HG03060 (cell line): ENCODE data around the gene BNC2.

Experiments used
- ATAC-seq: cut with Tn5 transposase; IDR thresholded peaks from one replicate; pipeline ENCODE4 v1.9.1; 2021; ENCODE audit warnings: low read depth, moderate number of reproducible peaks; ENCODE audit not compliant: unreplicated experiment

BNC2 gene

GRCh38 chr9:16407617-16408016, 462.9 kb downstream of the BNC2 start:
- ATAC-seq: no peak

- ATAC-seq: no peak
Observed at GRCh38 chr9:16406526-16407225, 463.8 kb downstream of the BNC2 start.

- ATAC-seq: no peak
Observed at GRCh38 chr9:16405421-16405820, 465.0 kb downstream of the BNC2 start.

GRCh38 chr9:16401701-16402100, 468.8 kb downstream of the BNC2 start:
- ATAC-seq: no peak

GRCh38 chr9:16398691-16399090, 471.8 kb downstream of the BNC2 start:
- ATAC-seq: no peak

GRCh38 chr9:16396389-16396788, 474.1 kb downstream of the BNC2 start:
- ATAC-seq: no peak

- no peak for ATAC-seq
Observed at GRCh38 chr9:16391369-16391768, 479.1 kb downstream of the BNC2 start.

GRCh38 chr9:16387382-16387781, 483.1 kb downstream of the BNC2 start:
- no peak for ATAC-seq

GRCh38 chr9:16386827-16387077, 483.7 kb downstream of the BNC2 start:
- ATAC-seq: no peak

GRCh38 chr9:16386007-16386826, 484.3 kb downstream of the BNC2 start:
- no peak for ATAC-seq

- ATAC-seq: no peak
Observed at GRCh38 chr9:16385590-16385989, 484.9 kb downstream of the BNC2 start.

GRCh38 chr9:16384993-16385392, 485.5 kb downstream of the BNC2 start:
- ATAC-seq: no peak

GRCh38 chr9:16377311-16377710, 493.2 kb downstream of the BNC2 start:
- no peak for ATAC-seq

- ATAC-seq: no peak
Observed at GRCh38 chr9:16371306-16371705, 499.2 kb downstream of the BNC2 start.

- no peak for ATAC-seq
Observed at GRCh38 chr9:16370647-16371046, 499.8 kb downstream of the BNC2 start.

GRCh38 chr9:16369427-16369826, 501.0 kb downstream of the BNC2 start:
- ATAC-seq: no peak

GRCh38 chr9:16368237-16369087, 502.0 kb downstream of the BNC2 start:
- ATAC-seq: no peak

GRCh38 chr9:16367605-16368231, 502.8 kb downstream of the BNC2 start:
- no peak for ATAC-seq

- ATAC-seq: no peak
Observed at GRCh38 chr9:16364347-16364746, 506.1 kb downstream of the BNC2 start.

GRCh38 chr9:16363916-16364315, 506.6 kb downstream of the BNC2 start:
- ATAC-seq: no peak
